Naive thymus-derived CD4-positive, alpha-beta T cell (primary cell): ENCODE results near the gene KERA. TPM values are rescaled to one million over a fixed set of nuclear protein-coding genes. Genes with fewer than 3 reads are reported as not detected.

Source experiments
- ATAC-seq: fragments of 150-1000 bp; cut with Tn5 transposase; 2 replicates; pipeline ENCODE4 v1.10.0; 2021; ENCODE audit warnings: mild to moderate bottlenecking, moderate library complexity
- CTCF ChIA-PET: fragments of 350-600 bp; sonication (Branson Sonifier 250); formaldehyde crosslinking; loops from one replicate; lab custom pipeline; 2021; ENCODE audit warnings: antibody characterized with exemption; lab: Charles Lee
- POLR2A ChIA-PET: fragments of 350-600 bp; sonication (Branson Sonifier 250); formaldehyde crosslinking; loops from one replicate; lab custom pipeline; 2021; ENCODE audit warnings: antibody characterized with exemption, inconsistent platforms; lab: Charles Lee
- DNase-seq, 9 donors: peaks; one replicate each; pipeline versions ENCODE4 v3.0.0 to v3.0.0-alpha.2; 2020 to 2022; ENCODE audit warnings: mixed read lengths in 1 of 9
- H3K27ac ChIP-seq: one replicate; pipeline ENCODE4 v1.7.0; 2013; ENCODE audit warnings: mild to moderate bottlenecking, low read depth, low read length, moderate library complexity
- H3K27me3 ChIP-seq, 2 donors: one replicate each; pipeline ENCODE4 v1.7.0; 2013; ENCODE audit warnings: low read length in 2 of 2, mild to moderate bottlenecking in 2 of 2, moderate library complexity in 2 of 2; ENCODE audit not compliant: control insufficient read depth in 2 of 2, insufficient read depth in 2 of 2
- H3K36me3 ChIP-seq, 3 experiments: 1 replicate in 2 of 3; 2 replicates in 1 of 3; pipeline ENCODE4 v1.7.0; 2013; ENCODE audit warnings: low read length in 3 of 3, mild to moderate bottlenecking in 3 of 3, moderate library complexity in 1 of 3; ENCODE audit not compliant: insufficient read depth in 3 of 3, control insufficient read depth in 2 of 3
- H3K4me1 ChIP-seq, 2 donors: one replicate each; pipeline ENCODE4 v1.7.0; 2013; ENCODE audit warnings: low read length in 2 of 2, mild to moderate bottlenecking in 2 of 2, moderate library complexity in 1 of 2; ENCODE audit not compliant: control insufficient read depth in 2 of 2, insufficient read depth in 2 of 2
- H3K4me3 ChIP-seq: 2 replicates; pipeline ENCODE4 v1.7.0; 2013; ENCODE audit warnings: mild to moderate bottlenecking, low read length
- H3K9me3 ChIP-seq, 3 experiments: 1 replicate in 2 of 3; 2 replicates in 1 of 3; pipeline ENCODE4 v1.7.0; 2013; ENCODE audit warnings: low read length in 3 of 3; ENCODE audit not compliant: control insufficient read depth in 2 of 3
- H3K27ac Mint-ChIP-seq, 9 donors: one replicate each; pipeline ENCODE4 v1.8.0; 2020 to 2022; ENCODE audit warnings: mixed read lengths in 9 of 9, mild to moderate bottlenecking in 8 of 9, moderate library complexity in 5 of 9, inconsistent platforms in 2 of 9
- H3K27me3 Mint-ChIP-seq, 5 donors: one replicate each; pipeline ENCODE4 v1.8.0; 2021 to 2022; ENCODE audit warnings: mixed read lengths in 5 of 5, mild to moderate bottlenecking in 1 of 5
- H3K36me3 Mint-ChIP-seq, 5 donors: one replicate each; pipeline ENCODE4 v1.8.0; 2020 to 2022; ENCODE audit warnings: mixed read lengths in 5 of 5, mild to moderate bottlenecking in 3 of 5, inconsistent platforms in 1 of 5
- H3K4me1 Mint-ChIP-seq, 7 donors: one replicate each; pipeline ENCODE4 v1.8.0; 2020 to 2022; ENCODE audit warnings: mixed read lengths in 7 of 7, mild to moderate bottlenecking in 3 of 7, inconsistent platforms in 1 of 7
- H3K4me3 Mint-ChIP-seq, 10 donors: one replicate each; pipeline ENCODE4 v1.8.0; 2020 to 2022; ENCODE audit warnings: mild to moderate bottlenecking in 10 of 10, mixed read lengths in 10 of 10, moderate library complexity in 6 of 10, inconsistent platforms in 2 of 10
- H3K9me3 Mint-ChIP-seq, 11 donors: one replicate each; pipeline ENCODE4 v1.8.0; 2020 to 2022; ENCODE audit warnings: mixed read lengths in 11 of 11, mild to moderate bottlenecking in 4 of 11, inconsistent platforms in 1 of 11, moderate library complexity in 1 of 11
- intact Hi-C, 2 donors: fragments of 100-400 bp; cut with micrococcal nuclease; formaldehyde crosslinking; loops; one replicate each; pipeline ENCODE4 v1.15.1; 2023
- polyA plus RNA-seq, 2 donors: library from polyadenylated mRNA; unstranded; fragments of 300-500 nt; fragmentation: Illumina TruSeq; gene quantifications; one replicate each; pipeline ENCODE4 v1.2.3, GENCODE V29; 2021
- total RNA-seq, 6 experiments: library from RNA in 5 of 6; stranded (reverse) in 5 of 6; gene quantifications; 1 replicate in 5 of 6; 2 replicates in 1 of 6; pipeline ENCODE4 v1.2.3 and lab custom pipeline; 2021 to 2026

KERA gene, protein sequence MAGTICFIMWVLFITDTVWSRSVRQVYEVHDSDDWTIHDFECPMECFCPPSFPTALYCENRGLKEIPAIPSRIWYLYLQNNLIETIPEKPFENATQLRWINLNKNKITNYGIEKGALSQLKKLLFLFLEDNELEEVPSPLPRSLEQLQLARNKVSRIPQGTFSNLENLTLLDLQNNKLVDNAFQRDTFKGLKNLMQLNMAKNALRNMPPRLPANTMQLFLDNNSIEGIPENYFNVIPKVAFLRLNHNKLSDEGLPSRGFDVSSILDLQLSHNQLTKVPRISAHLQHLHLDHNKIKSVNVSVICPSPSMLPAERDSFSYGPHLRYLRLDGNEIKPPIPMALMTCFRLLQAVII
- total RNA-seq = not detected
- polyA plus RNA-seq = not detected
- total RNA-seq (lab: John Stamatoyannopoulos, UW) = not detected

DNA sequence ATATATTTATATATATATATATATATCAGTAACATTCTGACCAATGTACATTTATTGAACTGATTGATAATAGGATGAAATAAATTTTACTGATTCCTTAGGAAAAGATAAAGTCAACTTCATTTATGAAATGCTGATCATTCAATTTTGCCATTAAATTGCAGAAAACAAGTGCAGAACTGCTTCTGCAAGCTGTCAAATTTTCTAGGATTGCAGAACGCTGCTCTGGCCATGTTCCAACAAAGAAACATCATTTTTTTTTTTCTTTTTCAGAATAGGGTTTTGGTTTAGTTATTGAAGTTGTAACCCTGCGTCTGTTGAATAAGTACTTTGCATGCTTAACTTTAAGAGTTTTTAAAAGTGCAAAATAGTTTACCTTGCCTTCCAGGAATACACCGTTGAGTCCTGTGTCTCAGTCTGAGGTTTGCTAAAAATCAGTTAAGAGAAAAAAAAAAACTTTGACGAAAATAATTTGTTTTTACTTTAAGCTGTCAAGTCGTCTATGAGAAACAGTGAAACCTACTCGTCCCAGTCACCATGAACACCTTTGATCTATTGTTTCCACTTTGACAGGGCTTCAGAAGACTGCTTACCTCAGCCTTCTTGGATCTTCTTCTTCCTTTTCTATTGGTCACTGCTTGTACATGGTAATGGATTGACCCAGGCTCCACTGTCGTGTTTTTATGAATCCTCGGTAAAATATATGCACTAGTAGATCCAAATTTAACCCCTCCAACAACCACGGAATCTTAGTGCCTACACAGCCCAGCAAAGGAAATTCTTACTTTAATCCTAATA, at the start of gene KERA:
Gene KERA, minus strand, starts transcription at position 657 of the 798 bp plus-strand sequence. CDS start 1,743 bp downstream, outside the sequence.
- POLR2A ChIA-PET = no interaction called here
- H3K36me3 Mint-ChIP-seq = no peaks in the 10 kb centered on the region
- ATAC-seq (no peak), DNase-seq (no peak)
- H3K27ac Mint-ChIP-seq = no peak within 1 kb of the TSS
- no peak within 1 kb of the TSS for H3K27ac ChIP-seq
- no peaks in the 10 kb centered on the region for H3K9me3 Mint-ChIP-seq
- CTCF ChIA-PET = no interaction called here
- H3K36me3 ChIP-seq = no peaks in the 10 kb centered on the region
- no peaks in the 10 kb centered on the region for H3K4me1 ChIP-seq
- no peak within 1 kb of the TSS for H3K4me3 Mint-ChIP-seq
- intact Hi-C loops = no loop called here
- H3K27me3 ChIP-seq = no peaks in the 10 kb centered on the region
- H3K27me3 Mint-ChIP-seq = peaks cover 0 to 5% (median 0%) of the 10 kb centered on the region in 5 donors
- H3K9me3 ChIP-seq = no peaks in the 10 kb centered on the region
- H3K4me3 ChIP-seq = no peak within 1 kb of the TSS
- H3K4me1 Mint-ChIP-seq = no peaks in the 10 kb centered on the region

DNA sequence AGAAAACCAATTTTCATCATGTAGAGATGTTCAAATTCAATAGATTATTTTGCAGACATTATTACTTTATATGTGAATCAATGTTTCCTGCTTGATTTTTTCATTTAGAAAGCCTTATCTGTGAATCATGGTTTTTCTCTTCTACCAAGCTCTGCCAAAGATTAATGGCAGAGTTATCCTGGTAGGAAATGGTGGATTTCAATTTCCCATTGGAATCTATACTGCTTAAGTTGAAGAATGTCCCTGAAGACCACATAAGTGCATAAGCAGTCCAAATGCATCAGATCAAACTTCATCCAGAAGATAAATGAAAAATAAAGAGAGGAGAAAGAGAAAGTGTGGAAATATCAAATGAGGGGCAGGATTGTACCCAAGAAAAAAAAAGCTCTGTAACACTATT, 48.5 kb upstream of the KERA start:
- Histone ChIP-seq H3K9me3 (no peaks in the 10 kb centered on the region), H3K36me3 (no peaks in the 10 kb centered on the region), H3K4me1 (no peaks in the 10 kb centered on the region), H3K4me3 (no peak overlapping the region), H3K27ac (no peak overlapping the region), H3K27me3 (no peaks in the 10 kb centered on the region)
- ATAC-seq (no peak), DNase-seq (no peak)
- peaks cover 2 to 15% (median 9%) of the 10 kb centered on the region in 5 donors for H3K27me3 Mint-ChIP-seq
- no peak overlapping the region for H3K27ac Mint-ChIP-seq
- H3K4me1 Mint-ChIP-seq = no peaks in the 10 kb centered on the region
- H3K4me3 Mint-ChIP-seq = no peak overlapping the region
- POLR2A ChIA-PET = interaction anchor here (0.6 kb wide), 1 partner anchor 142 kb away, joined by 3 read pairs; no protein-coding TSS in a partner anchor
- intact Hi-C loops = no loop called here
- H3K9me3 Mint-ChIP-seq = peaks cover 0 to 1% (median 0%) of the 10 kb centered on the region in 11 donors
- no peaks in the 10 kb centered on the region for H3K36me3 Mint-ChIP-seq
- CTCF ChIA-PET = no interaction called here

GRCh38 chr12:91105807-91106206, 48.0 kb upstream of the KERA start:
- CTCF ChIA-PET = no interaction called here
- intact Hi-C loops = no loop called here

DNA sequence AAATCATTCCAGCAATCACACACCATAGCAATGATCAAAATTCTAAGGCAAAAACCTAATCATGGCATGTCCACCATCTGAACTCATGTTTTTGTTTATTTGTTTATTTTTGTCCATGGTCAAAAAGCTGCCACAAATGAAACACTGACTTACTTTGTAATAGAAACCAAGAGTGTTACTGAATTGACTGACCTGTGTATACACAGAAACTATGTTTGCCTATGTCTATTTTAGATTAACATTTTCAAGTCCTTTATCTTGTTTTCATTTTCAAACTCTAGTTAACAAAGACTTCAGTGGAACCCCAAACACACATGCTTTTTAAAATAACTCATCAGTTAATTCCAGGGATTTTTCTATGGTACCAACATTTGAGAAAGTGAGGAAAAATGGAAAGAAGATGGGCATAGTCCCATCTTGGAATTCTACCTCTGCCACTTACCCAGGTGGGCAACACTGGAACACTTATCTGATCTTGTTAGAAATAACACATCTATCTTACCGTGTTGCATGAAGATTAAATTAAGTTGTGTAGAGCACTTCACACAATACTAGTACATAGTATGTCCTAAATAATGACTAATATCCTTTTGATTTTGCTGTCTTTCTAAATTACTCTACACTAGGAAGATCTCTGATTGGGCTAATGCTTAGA, 47.1 kb upstream of the KERA start:
- Histone ChIP-seq H3K27ac (no peak overlapping the region), H3K27me3 (no peaks in the 10 kb centered on the region), H3K4me1 (no peaks in the 10 kb centered on the region), H3K4me3 (no peak overlapping the region), H3K36me3 (no peaks in the 10 kb centered on the region), H3K9me3 (no peaks in the 10 kb centered on the region)
- ATAC-seq (no peak), DNase-seq (no peak)
- no peak overlapping the region for H3K27ac Mint-ChIP-seq
- no peak overlapping the region for H3K4me3 Mint-ChIP-seq
- H3K36me3 Mint-ChIP-seq = no peaks in the 10 kb centered on the region
- ChIA-PET POLR2A (no interaction called here), CTCF (no interaction called here)
- H3K4me1 Mint-ChIP-seq = no peaks in the 10 kb centered on the region
- H3K9me3 Mint-ChIP-seq = peaks cover 0 to 1% (median 0%) of the 10 kb centered on the region in 11 donors
- intact Hi-C loops = no loop called here
- peaks cover 2 to 15% (median 9%) of the 10 kb centered on the region in 5 donors for H3K27me3 Mint-ChIP-seq

More at GRCh38 chr12:91105807-91106206, 48.0 kb upstream of the KERA start:
- Mint-ChIP-seq H3K4me1 (no peaks in the 10 kb centered on the region), H3K27ac (no peak overlapping the region), H3K27me3 (peaks cover 2 to 15% (median 9%) of the 10 kb centered on the region in 5 donors), H3K9me3 (peaks cover 0 to 1% (median 0%) of the 10 kb centered on the region in 11 donors), H3K4me3 (no peak overlapping the region), H3K36me3 (no peaks in the 10 kb centered on the region)
- Histone ChIP-seq H3K9me3 (no peaks in the 10 kb centered on the region), H3K4me3 (no peak overlapping the region), H3K36me3 (no peaks in the 10 kb centered on the region), H3K27me3 (no peaks in the 10 kb centered on the region), H3K27ac (no peak overlapping the region), H3K4me1 (no peaks in the 10 kb centered on the region)
- POLR2A ChIA-PET = no interaction called here
- DNase-seq = no peak
- ATAC-seq = no peak

DNA sequence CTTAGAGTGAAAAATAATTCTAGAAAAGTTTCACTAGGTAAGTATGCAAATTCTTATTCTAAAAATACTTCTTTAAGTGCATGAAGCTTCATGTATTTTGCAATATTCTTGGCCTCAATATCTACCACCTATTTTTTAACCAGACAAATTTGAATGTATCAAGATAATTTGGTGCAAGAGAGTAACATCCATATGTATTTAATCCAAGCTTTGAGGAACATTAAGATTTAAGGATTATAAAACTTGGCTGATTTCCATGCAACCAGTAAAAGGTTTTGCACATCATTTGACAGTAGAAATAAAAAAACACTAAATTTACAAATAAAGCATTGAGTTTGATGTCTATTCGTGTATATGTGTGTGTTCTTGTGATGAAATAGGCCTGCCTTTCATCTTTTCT, 45.8 kb upstream of the KERA start:
- no peak for DNase-seq
- Histone ChIP-seq H3K4me1 (no peaks in the 10 kb centered on the region), H3K9me3 (no peaks in the 10 kb centered on the region), H3K4me3 (no peak overlapping the region), H3K27ac (no peak overlapping the region), H3K27me3 (no peaks in the 10 kb centered on the region), H3K36me3 (no peaks in the 10 kb centered on the region)
- ChIA-PET CTCF (no interaction called here), POLR2A (no interaction called here)
- H3K27me3 Mint-ChIP-seq = peaks cover 2 to 20% (median 8%) of the 10 kb centered on the region in 5 donors
- peaks cover 0 to 1% (median 0%) of the 10 kb centered on the region in 11 donors for H3K9me3 Mint-ChIP-seq
- no peak overlapping the region for H3K4me3 Mint-ChIP-seq
- intact Hi-C loops = no loop called here
- no peaks in the 10 kb centered on the region for H3K4me1 Mint-ChIP-seq
- no peak for ATAC-seq
- H3K27ac Mint-ChIP-seq = no peak overlapping the region
- no peaks in the 10 kb centered on the region for H3K36me3 Mint-ChIP-seq

- H3K36me3 Mint-ChIP-seq = no peaks in the 10 kb centered on the region
- peaks cover 0 to 1% (median 0%) of the 10 kb centered on the region in 11 donors for H3K9me3 Mint-ChIP-seq
- H3K36me3 ChIP-seq = no peaks in the 10 kb centered on the region
- H3K27me3 Mint-ChIP-seq = peaks cover 2 to 18% (median 8%) of the 10 kb centered on the region in 5 donors
- no peak overlapping the region for H3K27ac ChIP-seq
- DNase-seq (no peak), ATAC-seq (no peak)
- ChIA-PET CTCF (no interaction called here), POLR2A (no interaction called here)
- no peak overlapping the region for H3K27ac Mint-ChIP-seq
- no peaks in the 10 kb centered on the region for H3K9me3 ChIP-seq
- no peak overlapping the region for H3K4me3 ChIP-seq
- no peaks in the 10 kb centered on the region for H3K27me3 ChIP-seq
- H3K4me1 ChIP-seq = no peaks in the 10 kb centered on the region
- intact Hi-C loops = no loop called here
- no peak overlapping the region for H3K4me3 Mint-ChIP-seq
- H3K4me1 Mint-ChIP-seq = no peaks in the 10 kb centered on the region
Measured at GRCh38 chr12:91103101-91103500, 45.3 kb upstream of the KERA start.
